Panc1 (cell line): ENCODE results near the gene PTPRK. TPM values are rescaled to one million over a fixed set of nuclear protein-coding genes. Genes with fewer than 3 reads are reported as not detected.

Experiments used
- ATAC-seq: fragments of 200-7000 bp; cut with Tn5 transposase; 2 replicates; pipeline ENCODE4 v1.9.1; 2020; ENCODE audit warnings: mild to moderate bottlenecking, moderate library complexity
- BruUV-seq: library from RNA; stranded (reverse); fragments of 400-500 nt; replicated peaks from 2 replicates; lab custom pipeline; 2021; lab: Mats Ljungman, UMichigan
- CTCF ChIA-PET: fragments of 300-600 bp; sonication (Branson Sonifier 250); formaldehyde crosslinking; loops from one replicate; lab custom pipeline; 2022; ENCODE audit warnings: antibody characterized with exemption; lab: Charles Lee
- POLR2A ChIA-PET: fragments of 300-600 bp; sonication (Branson Sonifier 250); formaldehyde crosslinking; loops from one replicate; lab custom pipeline; 2022; ENCODE audit warnings: antibody characterized with exemption; lab: Charles Lee
- DNase-seq: peaks from one replicate; pipeline ENCODE4 v3.0.0-alpha.2; 2010; ENCODE audit warnings: low read depth, low spot score
- H3K27ac ChIP-seq: 2 replicates; pipeline ENCODE4 v1.5.1; 2011; ENCODE audit warnings: mild to moderate bottlenecking, low read length, inconsistent platforms
- H3K27me3 ChIP-seq: fragments of 200-500 bp; sonication (Bioruptor generic); 2 replicates; pipeline ENCODE4 v1.6.0; 2014; ENCODE audit warnings: low read length, inconsistent platforms; ENCODE audit not compliant: control insufficient read depth, insufficient read depth
- H3K36me3 ChIP-seq: fragments of 200-500 bp; sonication (Bioruptor generic); 2 replicates; pipeline ENCODE4 v1.5.1; 2014; ENCODE audit warnings: inconsistent platforms, mild to moderate bottlenecking, low read length, moderate library complexity; ENCODE audit not compliant: control insufficient read depth, insufficient read depth
- H3K4me1 ChIP-seq: 2 replicates; pipeline ENCODE4 v1.5.1; 2011; ENCODE audit warnings: inconsistent platforms, mild to moderate bottlenecking, low read length, moderate library complexity; ENCODE audit not compliant: control insufficient read depth, insufficient read depth
- H3K4me3 ChIP-seq, 2 experiments: 2 replicates each; pipeline ENCODE4 v1.5.1; 2011 to 2012; ENCODE audit warnings: low read depth in 2 of 2, low read length in 2 of 2, mild to moderate bottlenecking in 2 of 2, inconsistent platforms in 1 of 2, moderate library complexity in 1 of 2
- H3K9me3 ChIP-seq: fragments of 200-500 bp; sonication (Bioruptor generic); 2 replicates; pipeline ENCODE4 v1.5.1; 2014; ENCODE audit warnings: low read depth, mild to moderate bottlenecking, inconsistent platforms, low read length, moderate library complexity; ENCODE audit not compliant: control insufficient read depth, insufficient read depth
- POLR2AphosphoS5 ChIP-seq: IDR thresholded peaks from 2 replicates; pipeline ENCODE4 v1.6.1; 2012; ENCODE audit warnings: mild to moderate bottlenecking, low read depth, low read length, moderate library complexity
- REST ChIP-seq, 2 experiments: IDR thresholded peaks; 2 replicates each; pipeline ENCODE4 v1.6.1; 2011 to 2012; ENCODE audit warnings: low read depth in 2 of 2, control low read depth in 1 of 2, low read length in 1 of 2, mild to moderate bottlenecking in 1 of 2, moderate library complexity in 1 of 2; ENCODE audit not compliant: insufficient read depth in 1 of 2
- SIN3A ChIP-seq: IDR thresholded peaks from 2 replicates; pipeline ENCODE4 v1.6.1; 2012; ENCODE audit warnings: low read depth, mild to moderate bottlenecking, low read length, moderate library complexity, borderline replicate concordance; ENCODE audit not compliant: insufficient read depth
- TCF7L2 ChIP-seq: IDR thresholded peaks from 2 replicates; pipeline ENCODE4 v1.6.1; 2011; ENCODE audit warnings: mild to moderate bottlenecking, low read depth, low read length, inconsistent platforms
- in situ Hi-C: cut with HindIII; loops from 2 replicates; pipeline ENCODE4 v1.10.0; 2016; ENCODE audit warnings: low sequenced_read_pairs, low pct_unique_long_range_greater_than_20kb
- intact Hi-C: fragments of 100-400 bp; cut with micrococcal nuclease; formaldehyde crosslinking; loops from one replicate; pipeline ENCODE4 v1.10.0; 2022; ENCODE audit not compliant: unreplicated experiment
- total RNA-seq: library from RNA; stranded (reverse); gene quantifications from one replicate; pipeline ENCODE4 v1.2.1, GENCODE V29; 2021; ENCODE audit not compliant: unreplicated experiment
- TF ChIP-seq, protein P1 (sequence below): fragments of 450-650 bp; IDR thresholded peaks from 2 replicates; pipeline ENCODE4 v1.5.1; 2017; ENCODE audit warnings: mild to moderate bottlenecking

PTPRK gene
- total RNA-seq, 1 experiment from 2014 or later = 61.8 TPM

DNA sequence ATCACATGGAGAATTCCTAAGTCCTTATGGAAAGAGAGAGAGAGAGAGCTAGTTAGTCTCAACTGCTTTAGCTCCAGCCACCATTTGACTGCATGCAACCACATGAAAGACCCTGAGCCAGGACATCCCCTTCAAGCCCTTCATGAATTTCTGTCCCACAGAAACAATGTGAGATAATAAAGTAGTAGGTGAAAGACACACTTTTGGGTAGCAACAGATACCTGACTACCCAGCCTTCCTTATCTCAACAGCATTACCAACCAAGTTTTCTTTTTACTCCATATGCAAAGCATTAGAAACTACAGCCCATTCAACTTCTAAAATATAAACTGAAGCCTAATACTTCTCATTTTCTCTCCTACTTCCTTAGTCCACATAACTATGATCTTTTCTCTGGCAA, 596.4 kb downstream of the PTPRK start:
- Histone ChIP-seq H3K27me3 (no peaks in the 10 kb centered on the region), H3K36me3 (no peaks in the 10 kb centered on the region), H3K4me1 (no peaks in the 10 kb centered on the region), H3K9me3 (peaks cover 7% of the 10 kb centered on the region; the same call in 1 of the 2 replicates), H3K4me3 (no peak overlapping the region), H3K27ac (no peak overlapping the region)
- in situ Hi-C loops = no loop called here
- DNase-seq (no peak), ATAC-seq (no peak)
- no peak for TF ChIP-seq TCF7L2
- TF ChIP-seq SIN3A = no peak
- TF ChIP-seq REST (IDR thresholded peaks at IDR 0.05; ENCODE audit: insufficient read depth in 1 of 2, low read depth in 2 of 2, low read length in 1 of 2) = no peak
- intact Hi-C loops = no loop called here
- CTCF ChIA-PET = interaction anchor here (0.6 kb wide), 1 partner anchor 1312 kb away, joined by 10 read pairs; no protein-coding TSS in a partner anchor
- BruUV-seq = no TSS peak
- POLR2A ChIA-PET = interaction anchor here (0.6 kb wide), 1 partner anchor 17 kb away, joined by 3 read pairs; no protein-coding TSS in a partner anchor

DNA sequence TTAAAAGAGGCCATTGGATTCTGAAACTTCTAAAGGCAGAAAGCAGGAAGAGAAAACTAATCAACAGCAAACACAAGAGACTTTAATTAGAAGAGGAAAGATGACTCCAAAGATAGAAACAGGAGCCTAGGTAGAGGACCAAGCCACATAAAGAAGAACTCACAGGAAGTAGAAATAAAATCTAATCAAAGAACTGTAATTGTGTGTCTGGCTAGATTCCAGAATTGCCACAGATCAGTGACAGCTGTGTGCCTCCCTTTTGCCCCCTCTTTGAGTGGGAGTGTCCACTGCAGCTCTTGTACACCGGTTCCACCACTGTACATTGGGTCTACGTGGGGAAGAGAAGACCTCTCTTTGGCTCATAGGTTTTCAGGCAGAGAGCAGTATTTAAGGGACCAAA, 597.3 kb downstream of the PTPRK start:
- no peak for ATAC-seq
- H3K36me3 ChIP-seq = no peaks in the 10 kb centered on the region
- ChIA-PET CTCF (no interaction called here), POLR2A (no interaction called here)
- TF ChIP-seq REST (IDR thresholded peaks at IDR 0.05; ENCODE audit: insufficient read depth in 1 of 2, low read depth in 2 of 2, low read length in 1 of 2) = no peak
- no peak for TF ChIP-seq TCF7L2
- TF ChIP-seq, protein P1, sequence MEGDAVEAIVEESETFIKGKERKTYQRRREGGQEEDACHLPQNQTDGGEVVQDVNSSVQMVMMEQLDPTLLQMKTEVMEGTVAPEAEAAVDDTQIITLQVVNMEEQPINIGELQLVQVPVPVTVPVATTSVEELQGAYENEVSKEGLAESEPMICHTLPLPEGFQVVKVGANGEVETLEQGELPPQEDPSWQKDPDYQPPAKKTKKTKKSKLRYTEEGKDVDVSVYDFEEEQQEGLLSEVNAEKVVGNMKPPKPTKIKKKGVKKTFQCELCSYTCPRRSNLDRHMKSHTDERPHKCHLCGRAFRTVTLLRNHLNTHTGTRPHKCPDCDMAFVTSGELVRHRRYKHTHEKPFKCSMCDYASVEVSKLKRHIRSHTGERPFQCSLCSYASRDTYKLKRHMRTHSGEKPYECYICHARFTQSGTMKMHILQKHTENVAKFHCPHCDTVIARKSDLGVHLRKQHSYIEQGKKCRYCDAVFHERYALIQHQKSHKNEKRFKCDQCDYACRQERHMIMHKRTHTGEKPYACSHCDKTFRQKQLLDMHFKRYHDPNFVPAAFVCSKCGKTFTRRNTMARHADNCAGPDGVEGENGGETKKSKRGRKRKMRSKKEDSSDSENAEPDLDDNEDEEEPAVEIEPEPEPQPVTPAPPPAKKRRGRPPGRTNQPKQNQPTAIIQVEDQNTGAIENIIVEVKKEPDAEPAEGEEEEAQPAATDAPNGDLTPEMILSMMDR = no peak
- no peak for TF ChIP-seq SIN3A
- no peak for TF ChIP-seq POLR2AphosphoS5
- DNase-seq = no peak
- H3K9me3 ChIP-seq = peaks cover 7% of the 10 kb centered on the region; the same call in 1 of the 2 replicates
- in situ Hi-C loops (no loop called here), intact Hi-C loops (no loop called here)
- no peak overlapping the region for H3K4me3 ChIP-seq
- BruUV-seq = no TSS peak
- no peaks in the 10 kb centered on the region for H3K27me3 ChIP-seq
- H3K27ac ChIP-seq = no peak overlapping the region
- no peaks in the 10 kb centered on the region for H3K4me1 ChIP-seq
